HepG2 (cell line): ENCODE results near the gene TBL2. TPM values are rescaled to one million over a fixed set of nuclear protein-coding genes. Genes with fewer than 3 reads are reported as not detected.

Source experiments
- ATF7 ChIP-seq, 2 experiments: fragments of 450-650 bp in 1 of 2; sonication (generic) in 1 of 2; formaldehyde crosslinking in 1 of 2; IDR thresholded peaks; 2 replicates each; pipeline versions ENCODE4 v1.4.0 to v1.6.1; 2016 to 2020; ENCODE audit warnings: antibody characterized with exemption in 1 of 2, mild to moderate bottlenecking in 1 of 2, missing genetic modification reagents in 1 of 2
- CC2D1A ChIP-seq: sonication (generic); formaldehyde crosslinking; IDR thresholded peaks from 2 replicates; pipeline ENCODE4 v1.8.1; 2023; ENCODE audit warnings: mild to moderate bottlenecking, missing genetic modification reagents
- CHD4 ChIP-seq: fragments of 200-600 bp; sonication (generic); IDR thresholded peaks from 2 replicates; pipeline ENCODE4 v1.7.0; 2017; ENCODE audit warnings: mild to moderate bottlenecking, low read length, borderline replicate concordance
- DRAP1 ChIP-seq: IDR thresholded peaks from 2 replicates; pipeline ENCODE4 v1.6.1; 2016; ENCODE audit warnings: missing genetic modification reagents, missing compliant biosample characterization
- FOXA3 ChIP-seq: IDR thresholded peaks from 2 replicates; pipeline ENCODE4 v1.6.1; 2016; ENCODE audit warnings: missing genetic modification reagents, missing compliant biosample characterization
- GATA4 ChIP-seq: sonication (generic); IDR thresholded peaks from 2 replicates; pipeline ENCODE4 v1.6.1; 2016; ENCODE audit warnings: antibody characterized with exemption, low read depth, borderline replicate concordance
- GFI1 ChIP-seq: sonication (generic); formaldehyde crosslinking; IDR thresholded peaks from 2 replicates; pipeline ENCODE4 v1.5.0; 2020; ENCODE audit warnings: missing genetic modification reagents, mild to moderate bottlenecking, borderline replicate concordance
- HNF4A ChIP-seq: sonication (generic); formaldehyde crosslinking; IDR thresholded peaks from 2 replicates; pipeline ENCODE4 v1.4.0; 2020; ENCODE audit warnings: missing genetic modification reagents
- ISX ChIP-seq: sonication (generic); formaldehyde crosslinking; conservative IDR thresholded peaks from 2 replicates; pipeline ENCODE4 v1.5.0; 2020; ENCODE audit warnings: missing genetic modification reagents
- KDM3A ChIP-seq: IDR thresholded peaks from 2 replicates; pipeline ENCODE4 v1.6.1; 2018; ENCODE audit warnings: low read depth, missing compliant biosample characterization
- KLF9 ChIP-seq: IDR thresholded peaks from 2 replicates; pipeline ENCODE4 v1.6.1; 2016; ENCODE audit warnings: low read depth
- PTBP1 ChIP-seq: fragments of 200-400 bp; formaldehyde crosslinking; IDR thresholded peaks from 2 replicates; pipeline ENCODE4 v1.6.1; 2018; ENCODE audit warnings: low read length, low read depth; ENCODE audit not compliant: poor library complexity, severe bottlenecking
- SOX13 ChIP-seq, 3 experiments: fragments of 450-650 bp in 1 of 3; sonication (generic) in 1 of 3; formaldehyde crosslinking in 1 of 3; IDR thresholded peaks in 2 of 3; conservative IDR thresholded peaks in 1 of 3; 2 replicates each; pipeline versions ENCODE4 v1.5.0 to v1.6.1; 2016 to 2020; ENCODE audit warnings: antibody characterized with exemption in 1 of 3, mild to moderate bottlenecking in 1 of 3, missing compliant biosample characterization in 1 of 3, missing genetic modification reagents in 1 of 3, moderate library complexity in 1 of 3
- STAT5B ChIP-seq: sonication (generic); formaldehyde crosslinking; IDR thresholded peaks from 2 replicates; pipeline ENCODE4 v1.4.0; 2020; ENCODE audit warnings: missing genetic modification reagents
- TCF12 ChIP-seq, 2 experiments: fragments of 450-650 bp in 1 of 2; sonication (generic) in 1 of 2; formaldehyde crosslinking in 1 of 2; IDR thresholded peaks; 2 replicates each; pipeline versions ENCODE4 v1.6.1 to v1.8.0; 2017 to 2022; ENCODE audit warnings: antibody characterized with exemption in 1 of 2, mild to moderate bottlenecking in 1 of 2, missing genetic modification reagents in 1 of 2, moderate library complexity in 1 of 2
- TFDP1 ChIP-seq: IDR thresholded peaks from 2 replicates; pipeline ENCODE4 v1.6.1; 2016; ENCODE audit warnings: missing compliant biosample characterization, missing genetic modification reagents, borderline replicate concordance
- TSC22D2 ChIP-seq: sonication (generic); formaldehyde crosslinking; IDR thresholded peaks from 2 replicates; pipeline ENCODE4 v1.5.1; 2020; ENCODE audit warnings: missing genetic modification reagents, mild to moderate bottlenecking, borderline replicate concordance
- ZFYVE20 ChIP-seq: sonication (generic); formaldehyde crosslinking; IDR thresholded peaks from 2 replicates; pipeline ENCODE4 v1.8.0; 2023; ENCODE audit warnings: low read depth, mild to moderate bottlenecking, moderate library complexity, missing genetic modification reagents, borderline replicate concordance
- ZIK1 ChIP-seq: sonication (generic); formaldehyde crosslinking; IDR thresholded peaks from 2 replicates; pipeline ENCODE4 v1.5.0; 2020; ENCODE audit warnings: mild to moderate bottlenecking, low read depth, missing genetic modification reagents, borderline replicate concordance
- ZNF496 ChIP-seq: sonication (generic); formaldehyde crosslinking; IDR thresholded peaks from 2 replicates; pipeline ENCODE4 v1.8.1; 2023; ENCODE audit warnings: mild to moderate bottlenecking, moderate library complexity, missing genetic modification reagents; ENCODE audit not compliant: insufficient replicate concordance
- ZNF574 ChIP-seq: sonication (generic); formaldehyde crosslinking; IDR thresholded peaks from 2 replicates; pipeline ENCODE4 v1.4.0; 2020; ENCODE audit warnings: missing genetic modification reagents
- ZNF740 ChIP-seq: sonication (generic); formaldehyde crosslinking; IDR thresholded peaks from 2 replicates; pipeline ENCODE4 v1.4.0; 2020; ENCODE audit warnings: missing genetic modification reagents
- polyA plus RNA-seq, 8 experiments: library from polyadenylated mRNA; depleted of rRNA in 3 of 8; stranded (reverse) in 7 of 8; unstranded in 1 of 8; fragments of >200 nt; fragmentation: Illumina TruSeq in 4 of 8; extraction: Trizol in 4 of 8; gene quantifications; 2 replicates each; pipeline versions ENCODE4 v1.2.1 to v1.2.3, GENCODE V29; 2011 to 2016; ENCODE audit warnings: low read depth in 4 of 8, missing spikeins in 1 of 8, mixed read lengths in 1 of 8; ENCODE audit not compliant: insufficient read depth in 1 of 8
- total RNA-seq, 5 experiments: library from RNA; depleted of rRNA; stranded (reverse); fragments of >200 nt; fragmentation: Illumina TruSeq; extraction: Trizol; gene quantifications; 2 replicates each; pipeline ENCODE4 v1.2.3, GENCODE V29; 2016; ENCODE audit warnings: low read depth in 1 of 5

Gene TBL2
- total and polyA plus RNA-seq, 2 of the 13 experiments (the other 11 are each of a cell fraction or from before 2014, with no cell fraction given) = 43.4 to 47.2 TPM

GRCh38 chr7:73557397-73558257, 20.8 kb downstream of the TBL2 start, which contains the start of gene BCL7B (continued):
- TF ChIP-seq ZNF496 (CRISPR knock-in tag) (peak; percentile 17), TCF12 (IDR thresholded peaks at IDR 0.05) (no peak), TCF12 (CRISPR knock-in tag; IDR thresholded peaks at IDR 0.05) (no peak), ZIK1 (CRISPR knock-in tag) (peak; percentile 99), ZNF740 (no peak; the same call in 1 of the 2 replicates), HNF4A (peak; percentile 45; the same call in 1 of the 2 replicates), KLF9 (CRISPR knock-in tag) (no peak), TFDP1 (CRISPR knock-in tag) (peak; percentile 96), DRAP1 (CRISPR knock-in tag) (peak; percentile 66), CHD4 (no peak), ISX (CRISPR knock-in tag) (peak; percentile 96), PTBP1 (no peak), ATF7 (IDR thresholded peaks at IDR 0.05) (no peak), ATF7 (CRISPR knock-in tag; IDR thresholded peaks at IDR 0.05) (no peak), STAT5B (CRISPR knock-in tag) (peak; percentile 30; the same call in 1 of the 2 replicates), GFI1 (CRISPR knock-in tag) (peak; percentile 70; the same call in 1 of the 2 replicates), ZNF574 (peak; percentile 58), ZFYVE20 (CRISPR knock-in tag) (peak; percentile 90), GATA4 (no peak), KDM3A (CRISPR knock-in tag) (no peak), TSC22D2 (CRISPR knock-in tag) (peak; percentile 90; the same call in 1 of the 2 replicates), SOX13 (IDR thresholded peaks at IDR 0.05) (no peak), SOX13 (CRISPR knock-in tag; conservative IDR thresholded peaks at IDR 0.05 in 1 of 2, IDR thresholded peaks at IDR 0.05 in 1 of 2) (no peak), CC2D1A (0 out of 2 replicates have a peak, but pooled peaks have one; percentile 84), FOXA3 (no peak)
